SK-N-SH treated with all-trans-retinoic acid at 6 μM for 48 hours (cell line): ENCODE results near the gene EFHD1.

Source experiments
- ATAC-seq: fragments of 200-7000 bp; cut with Tn5 transposase; 3 replicates; pipeline ENCODE4 v1.9.1; 2020; ENCODE audit warnings: mild to moderate bottlenecking, moderate library complexity
- ARNTL ChIP-seq: fragments of 450-650 bp; formaldehyde crosslinking; IDR thresholded peaks from 2 replicates; pipeline ENCODE4 v1.5.0; 2020; ENCODE audit warnings: low read depth, mild to moderate bottlenecking, moderate library complexity, borderline replicate concordance
- CSDC2 ChIP-seq: fragments of 250-450 bp; sonication (Bioruptor Pico); IDR thresholded peaks from 2 replicates; pipeline ENCODE4 v1.5.0; 2020; ENCODE audit warnings: mild to moderate bottlenecking, moderate library complexity
- CSRNP3 ChIP-seq: fragments of 250-450 bp; sonication (Bioruptor Pico); IDR thresholded peaks from 2 replicates; pipeline ENCODE4 v1.5.1; 2021; ENCODE audit warnings: mild to moderate bottlenecking, moderate library complexity
- ESRRG ChIP-seq: fragments of 250-450 bp; sonication (Bioruptor Pico); IDR thresholded peaks from 2 replicates; pipeline ENCODE4 v1.6.1; 2021; ENCODE audit warnings: mild to moderate bottlenecking
- GLIS3 ChIP-seq: fragments of 250-450 bp; sonication (Bioruptor Pico); IDR thresholded peaks from 2 replicates; pipeline ENCODE4 v1.5.0; 2020; ENCODE audit warnings: mild to moderate bottlenecking, moderate library complexity
- ISL1 ChIP-seq: fragments of 250-450 bp; sonication (Bioruptor Pico); IDR thresholded peaks from 2 replicates; pipeline ENCODE4 v2.1.2; 2022; ENCODE audit warnings: mild to moderate bottlenecking, moderate library complexity
- OSR1 ChIP-seq: fragments of 250-450 bp; sonication (Bioruptor Pico); IDR thresholded peaks from 2 replicates; pipeline ENCODE4 v1.8.0; 2022; ENCODE audit warnings: moderate library complexity, mild to moderate bottlenecking, inconsistent platforms
- PATZ1 ChIP-seq: fragments of 250-450 bp; sonication (Bioruptor Pico); IDR thresholded peaks from 2 replicates; pipeline ENCODE4 v1.8.0; 2020; ENCODE audit warnings: mild to moderate bottlenecking, moderate library complexity, borderline replicate concordance
- POU6F1 ChIP-seq: fragments of 250-450 bp; sonication (Bioruptor Pico); IDR thresholded peaks from 2 replicates; pipeline ENCODE4 v1.8.0; 2021; ENCODE audit warnings: low read depth, mild to moderate bottlenecking, moderate library complexity, borderline replicate concordance
- PPARA ChIP-seq: fragments of 250-450 bp; sonication (Bioruptor Pico); IDR thresholded peaks from 2 replicates; pipeline ENCODE4 v1.5.0; 2020; ENCODE audit warnings: mild to moderate bottlenecking, borderline replicate concordance
- RARB ChIP-seq: fragments of 250-450 bp; sonication (Bioruptor Pico); IDR thresholded peaks from 2 replicates; pipeline ENCODE4 v1.8.0; 2021; ENCODE audit warnings: mild to moderate bottlenecking, moderate library complexity
- SNAI2 ChIP-seq: fragments of 250-450 bp; sonication (Bioruptor Pico); IDR thresholded peaks from 2 replicates; pipeline ENCODE4 v1.5.0; 2020; ENCODE audit warnings: mild to moderate bottlenecking, moderate library complexity
- TCF4 ChIP-seq: fragments of 250-450 bp; sonication (Bioruptor Pico); IDR thresholded peaks from 2 replicates; pipeline ENCODE4 v1.8.0; 2021; ENCODE audit warnings: mild to moderate bottlenecking, moderate library complexity, borderline replicate concordance
- TOX ChIP-seq: fragments of 250-450 bp; sonication (Bioruptor Pico); IDR thresholded peaks from 2 replicates; pipeline ENCODE4 v1.8.0; 2021; ENCODE audit warnings: mild to moderate bottlenecking, moderate library complexity, borderline replicate concordance
- TSHZ2 ChIP-seq: fragments of 250-450 bp; sonication (Bioruptor Pico); IDR thresholded peaks from 2 replicates; pipeline ENCODE4 v1.5.0; 2020; ENCODE audit warnings: mild to moderate bottlenecking, moderate library complexity
- ZC3H10 ChIP-seq: fragments of 250-450 bp; sonication (Bioruptor Pico); IDR thresholded peaks from 2 replicates; pipeline ENCODE4 v1.5.1; 2021; ENCODE audit warnings: mild to moderate bottlenecking, moderate library complexity
- ZFP3 ChIP-seq: fragments of 250-450 bp; sonication (Bioruptor Pico); IDR thresholded peaks from 2 replicates; pipeline ENCODE4 v1.5.0; 2020; ENCODE audit warnings: mild to moderate bottlenecking, moderate library complexity
- ZNF565 ChIP-seq: fragments of 450-650 bp; formaldehyde crosslinking; conservative IDR thresholded peaks from 2 replicates; pipeline ENCODE4 v1.5.0; 2020; ENCODE audit warnings: low read depth, mild to moderate bottlenecking, moderate library complexity
- TF ChIP-seq, protein P1 (sequence below): fragments of 250-450 bp; sonication (Bioruptor Pico); IDR thresholded peaks from 2 replicates; pipeline ENCODE4 v1.5.1; 2020; ENCODE audit warnings: low read depth, mild to moderate bottlenecking, moderate library complexity

Gene EFHD1

GRCh38 chr2:232675381-232675780 lies 42.0 kb downstream of the EFHD1 start:
- no peak for ATAC-seq
- TF ChIP-seq TCF4 (CRISPR knock-in tag) (no peak), TSHZ2 (CRISPR knock-in tag) (no peak), CSDC2 (CRISPR knock-in tag) (no peak), POU6F1 (CRISPR knock-in tag) (no peak), SNAI2 (CRISPR knock-in tag) (no peak), ZC3H10 (CRISPR knock-in tag) (no peak), ZFP3 (CRISPR knock-in tag) (no peak), ARNTL (no peak), CSRNP3 (CRISPR knock-in tag) (no peak), PPARA (CRISPR knock-in tag) (no peak), PATZ1 (no peak), ZNF565 (CRISPR knock-in tag) (no peak), ISL1 (CRISPR knock-in tag) (no peak), OSR1 (CRISPR knock-in tag) (no peak), GLIS3 (CRISPR knock-in tag) (no peak)

- TF ChIP-seq CSDC2 (CRISPR knock-in tag): no peak
These were observed 46.6 kb downstream of the EFHD1 start for GRCh38 chr2:232680006-232680405.

GRCh38 chr2:232681527-232681926 lies 48.1 kb downstream of the EFHD1 start:
- TF ChIP-seq PATZ1: no peak
- no peak for TF ChIP-seq ESRRG (CRISPR knock-in tag)
- TF ChIP-seq TOX (CRISPR knock-in tag): no peak
- TF ChIP-seq SNAI2 (CRISPR knock-in tag): no peak
- no peak for TF ChIP-seq ZC3H10 (CRISPR knock-in tag)
- ATAC-seq: no peak

More at GRCh38 chr2:232680006-232680405, 46.6 kb downstream of the EFHD1 start:
- ATAC-seq: no peak

DNA sequence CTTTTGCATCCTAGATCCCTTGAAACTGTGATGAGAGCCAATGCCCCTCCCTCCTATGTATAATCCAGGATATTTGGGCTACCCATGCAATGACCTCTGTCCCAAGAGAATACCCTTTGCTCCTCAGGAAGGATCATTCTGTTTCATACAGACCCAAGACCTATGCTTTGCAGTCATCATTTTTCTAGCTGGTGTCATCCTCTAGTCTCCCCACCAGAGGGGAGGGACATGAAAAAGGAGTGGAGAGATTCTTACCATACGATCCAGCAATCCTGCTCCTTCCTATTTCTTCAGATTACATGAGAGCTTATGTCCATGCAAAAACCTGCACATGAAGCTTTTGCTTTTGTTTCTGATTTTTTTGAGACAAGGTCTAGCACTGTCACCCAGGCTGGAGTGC lies 50.0 kb downstream of the EFHD1 start:
- peak; percentile 37; the same call in 1 of the 3 replicates for ATAC-seq
- no peak for TF ChIP-seq ISL1 (CRISPR knock-in tag)
- TF ChIP-seq TCF4 (CRISPR knock-in tag): no peak
- TF ChIP-seq ARNTL: no peak
- TF ChIP-seq TSHZ2 (CRISPR knock-in tag): no peak
- no peak for TF ChIP-seq RARB (CRISPR knock-in tag)
- TF ChIP-seq ZFP3 (CRISPR knock-in tag): no peak
- TF ChIP-seq OSR1 (CRISPR knock-in tag): no peak
- no peak for TF ChIP-seq PATZ1
- TF ChIP-seq, protein P1, sequence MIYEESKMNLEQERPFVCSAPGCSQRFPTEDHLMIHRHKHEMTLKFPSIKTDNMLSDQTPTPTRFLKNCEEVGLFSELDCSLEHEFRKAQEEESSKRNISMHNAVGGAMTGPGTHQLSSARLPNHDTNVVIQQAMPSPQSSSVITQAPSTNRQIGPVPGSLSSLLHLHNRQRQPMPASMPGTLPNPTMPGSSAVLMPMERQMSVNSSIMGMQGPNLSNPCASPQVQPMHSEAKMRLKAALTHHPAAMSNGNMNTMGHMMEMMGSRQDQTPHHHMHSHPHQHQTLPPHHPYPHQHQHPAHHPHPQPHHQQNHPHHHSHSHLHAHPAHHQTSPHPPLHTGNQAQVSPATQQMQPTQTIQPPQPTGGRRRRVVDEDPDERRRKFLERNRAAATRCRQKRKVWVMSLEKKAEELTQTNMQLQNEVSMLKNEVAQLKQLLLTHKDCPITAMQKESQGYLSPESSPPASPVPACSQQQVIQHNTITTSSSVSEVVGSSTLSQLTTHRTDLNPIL (CRISPR knock-in tag): no peak
- TF ChIP-seq ZNF565 (CRISPR knock-in tag): no peak
